GM20000 (cell line): ENCODE measurements around the gene TCF7L2.

Experiments
- DNase-seq: peaks from one replicate; pipeline ENCODE4 v3.0.0; 2012; ENCODE audit warnings: low spot score
- TF ChIP-seq, protein P1 (sequence below): IDR thresholded peaks from 2 replicates; pipeline ENCODE4 v1.5.1; 2012; ENCODE audit warnings: mild to moderate bottlenecking, control low read depth; ENCODE audit errors: extremely low read depth, missing control alignments

The TCF7L2 gene

DNA sequence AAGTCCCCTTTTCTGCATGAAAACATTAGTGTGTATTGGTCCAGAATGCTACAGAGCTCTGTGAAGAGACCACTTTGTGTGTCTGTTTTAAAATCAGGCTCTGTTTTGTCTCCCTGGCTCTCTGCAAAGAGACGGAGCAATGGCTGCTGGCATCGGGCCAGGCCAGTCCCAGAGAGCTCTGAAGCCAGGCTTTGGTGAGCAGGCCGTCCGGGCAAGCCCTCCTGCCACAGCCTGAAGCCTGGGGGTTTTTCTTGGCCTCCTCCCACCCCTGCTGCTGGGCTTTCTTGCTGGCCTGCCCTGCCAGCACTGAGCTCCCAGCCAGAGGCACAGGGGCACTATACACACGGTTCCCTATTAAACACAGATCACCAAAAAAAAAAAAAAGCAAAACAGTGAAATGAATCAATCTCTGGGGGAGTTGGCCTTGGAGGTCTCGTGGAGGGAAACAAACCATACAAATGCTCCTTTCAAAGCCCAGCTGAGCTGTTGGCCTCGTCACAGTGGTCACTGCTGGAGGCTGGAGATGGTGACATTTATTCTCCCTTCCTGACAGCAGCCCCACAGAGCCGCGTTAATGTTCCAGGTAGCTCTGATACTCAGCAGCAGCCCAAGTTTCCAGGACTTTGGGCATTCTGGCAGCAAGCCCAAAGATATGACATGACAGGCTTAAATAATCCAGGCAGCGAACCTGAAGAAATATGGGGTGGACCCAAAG lies 237.2 kb downstream of the TCF7L2 start:
- TF ChIP-seq, protein P1, sequence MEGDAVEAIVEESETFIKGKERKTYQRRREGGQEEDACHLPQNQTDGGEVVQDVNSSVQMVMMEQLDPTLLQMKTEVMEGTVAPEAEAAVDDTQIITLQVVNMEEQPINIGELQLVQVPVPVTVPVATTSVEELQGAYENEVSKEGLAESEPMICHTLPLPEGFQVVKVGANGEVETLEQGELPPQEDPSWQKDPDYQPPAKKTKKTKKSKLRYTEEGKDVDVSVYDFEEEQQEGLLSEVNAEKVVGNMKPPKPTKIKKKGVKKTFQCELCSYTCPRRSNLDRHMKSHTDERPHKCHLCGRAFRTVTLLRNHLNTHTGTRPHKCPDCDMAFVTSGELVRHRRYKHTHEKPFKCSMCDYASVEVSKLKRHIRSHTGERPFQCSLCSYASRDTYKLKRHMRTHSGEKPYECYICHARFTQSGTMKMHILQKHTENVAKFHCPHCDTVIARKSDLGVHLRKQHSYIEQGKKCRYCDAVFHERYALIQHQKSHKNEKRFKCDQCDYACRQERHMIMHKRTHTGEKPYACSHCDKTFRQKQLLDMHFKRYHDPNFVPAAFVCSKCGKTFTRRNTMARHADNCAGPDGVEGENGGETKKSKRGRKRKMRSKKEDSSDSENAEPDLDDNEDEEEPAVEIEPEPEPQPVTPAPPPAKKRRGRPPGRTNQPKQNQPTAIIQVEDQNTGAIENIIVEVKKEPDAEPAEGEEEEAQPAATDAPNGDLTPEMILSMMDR, result no peak

DNA sequence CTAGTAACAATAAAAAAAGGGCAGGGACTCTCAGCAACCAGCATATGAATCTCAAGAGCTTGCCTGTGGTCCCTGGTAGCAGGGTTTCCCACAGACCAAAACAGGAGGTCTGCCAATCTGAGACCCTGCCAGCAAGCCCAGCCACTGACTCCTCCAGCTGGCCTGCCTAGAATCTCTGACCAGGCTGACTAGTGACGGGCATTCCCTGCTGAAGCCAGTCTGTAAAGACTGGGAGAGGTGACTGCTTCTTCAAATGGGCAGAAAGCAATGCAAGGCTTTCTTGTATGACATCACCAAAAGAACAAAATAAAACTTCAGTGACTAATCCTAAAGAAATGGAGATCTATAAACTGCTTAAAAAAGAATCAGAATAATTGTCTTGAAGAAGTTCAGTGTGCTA lies 249.4 kb downstream of the TCF7L2 start:
- TF ChIP-seq, protein P1, result no peak
- DNase-seq, result no peak

More for the DNA sequence above, 237.2 kb downstream of the TCF7L2 start:
- no peak for DNase-seq

DNA sequence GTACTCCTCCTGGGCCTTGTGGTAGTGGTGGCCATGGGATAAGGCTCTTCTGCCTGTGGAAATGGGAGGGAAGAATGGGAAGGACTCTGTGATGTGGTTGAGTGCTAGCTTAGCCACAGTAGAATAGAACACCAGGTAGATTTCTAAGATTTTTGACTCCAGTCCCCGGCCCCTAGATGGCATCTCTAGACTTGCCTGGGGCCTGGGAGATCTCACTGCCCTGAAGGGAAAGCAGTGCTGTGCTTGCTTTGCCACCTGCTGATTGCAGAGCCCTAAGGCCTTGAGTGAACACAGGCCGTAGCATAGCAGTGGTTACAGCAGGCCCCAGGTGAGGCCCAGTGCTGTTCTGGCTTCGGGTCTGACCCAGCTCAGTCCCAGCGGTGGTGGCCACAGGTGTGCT lies 252.0 kb downstream of the TCF7L2 start:
- TF ChIP-seq, protein P1, result no peak
- no peak for DNase-seq

DNA sequence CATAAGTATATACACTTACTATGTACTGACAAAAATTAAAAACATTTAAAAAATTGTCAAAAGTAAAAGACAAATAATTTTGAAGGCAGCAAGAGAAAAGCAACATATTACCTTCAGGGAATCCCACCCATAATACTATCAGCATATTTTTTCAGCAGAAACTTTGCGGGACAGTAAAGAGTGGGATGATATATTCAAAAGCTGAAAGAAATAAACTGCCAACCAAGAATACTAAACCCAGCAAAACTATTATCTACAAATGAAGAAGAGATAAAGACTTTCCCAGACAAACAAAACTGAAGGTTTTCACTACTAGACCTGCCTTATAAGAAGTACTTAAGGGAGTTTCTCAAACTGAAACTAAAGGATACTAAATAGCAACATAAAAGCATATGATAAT lies 257.9 kb downstream of the TCF7L2 start:
- no peak for DNase-seq
- TF ChIP-seq, protein P1, result no peak

DNA sequence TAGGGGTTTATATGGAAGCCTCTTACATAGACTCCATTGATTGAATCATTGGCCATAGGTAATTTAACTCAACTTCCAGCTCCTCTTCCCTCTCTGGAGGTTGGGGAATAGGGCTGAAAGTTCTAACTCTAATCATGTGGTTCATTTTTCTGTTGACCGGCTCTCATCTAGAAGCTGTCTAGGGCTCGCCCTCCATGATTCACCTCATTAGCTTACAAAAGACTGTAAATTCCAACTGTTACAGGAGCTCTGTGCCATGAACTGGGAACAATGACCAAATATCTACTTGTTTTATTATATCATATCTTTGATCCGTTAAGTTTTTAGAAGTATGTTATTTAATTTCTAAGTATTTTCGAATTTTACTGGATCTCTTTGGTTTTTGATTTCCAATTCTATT lies 263.0 kb downstream of the TCF7L2 start:
- TF ChIP-seq, protein P1, result no peak
- no peak for DNase-seq

DNA sequence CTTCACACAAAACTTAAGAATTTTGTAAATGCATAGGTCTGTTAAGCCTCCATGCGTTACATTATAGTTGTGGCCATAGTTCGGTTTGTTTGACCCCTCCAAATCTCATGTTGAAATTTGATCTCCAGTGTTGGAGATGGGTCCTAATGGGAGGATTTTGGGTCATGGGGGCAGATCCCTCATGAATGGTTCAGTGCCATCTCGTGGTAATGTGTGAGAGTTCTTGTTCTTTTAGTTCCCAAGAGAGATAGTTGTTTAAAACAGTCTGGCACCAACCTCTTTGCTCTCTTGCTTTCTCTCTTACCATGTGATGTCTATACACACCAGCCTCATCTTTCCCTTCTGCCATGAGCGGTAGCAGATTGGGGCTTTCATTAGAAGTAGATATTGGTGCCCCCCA lies 264.3 kb downstream of the TCF7L2 start:
- TF ChIP-seq, protein P1, result no peak
- DNase-seq, result no peak

DNA sequence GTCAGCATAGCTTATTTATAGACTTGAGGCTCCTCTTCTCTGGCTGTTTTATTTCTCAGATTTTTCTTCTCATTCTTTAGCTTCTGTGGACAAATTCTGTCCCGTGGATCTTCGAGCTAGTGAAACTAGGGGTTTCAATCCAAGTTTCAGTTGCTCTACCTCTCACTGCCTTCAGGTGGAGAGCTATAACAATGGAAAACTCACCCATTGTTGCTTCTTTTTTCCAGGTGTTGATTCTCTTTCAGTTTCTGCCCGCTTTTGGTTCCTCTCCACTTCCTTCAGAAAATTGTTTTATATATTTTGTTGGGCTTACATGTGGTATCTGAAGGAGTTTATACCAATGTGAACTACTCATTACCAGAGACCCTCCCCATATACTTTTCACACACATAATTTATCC lies 266.1 kb downstream of the TCF7L2 start:
- DNase-seq, result no peak
- TF ChIP-seq, protein P1, result no peak
